DOHH2 (cell line): ENCODE data around the gene TAF4B.
"Not testable (repeated sequence)": the region's sequence is repeated elsewhere in the genome, so short reads cannot be mapped to it uniquely, and the experiment has no call there.

Experiments
- H3F3A ChIP-seq: fragments of 200-600 bp; sonication (generic), shearing (Covaris generic); 2 replicates; pipeline ENCODE4 v1.6.0; 2016; ENCODE audit warnings: antibody characterized with exemption, mild to moderate bottlenecking; ENCODE audit not compliant: control insufficient read depth, insufficient read depth
- H3K27ac ChIP-seq: fragments of 200-600 bp; sonication (generic); 2 replicates; pipeline ENCODE4 v1.5.1; 2014; ENCODE audit warnings: low read depth, mild to moderate bottlenecking, low read length, moderate library complexity
- H3K27me3 ChIP-seq: fragments of 200-600 bp; sonication (generic); 2 replicates; pipeline ENCODE4 v1.6.1; 2014; ENCODE audit warnings: mild to moderate bottlenecking, low read length, mixed read lengths; ENCODE audit not compliant: control insufficient read depth
- H3K36me3 ChIP-seq: fragments of 200-600 bp; sonication (generic); 2 replicates; pipeline ENCODE4 v1.6.1; 2014; ENCODE audit warnings: mild to moderate bottlenecking, low read length, moderate library complexity, mixed read lengths; ENCODE audit not compliant: control insufficient read depth
- H3K4me1 ChIP-seq: fragments of 200-600 bp; sonication (generic); 2 replicates; pipeline ENCODE4 v1.6.1; 2014; ENCODE audit warnings: mild to moderate bottlenecking, low read length, mixed read lengths; ENCODE audit not compliant: control insufficient read depth
- H3K4me2 ChIP-seq: fragments of 200-600 bp; sonication (generic); 2 replicates; pipeline ENCODE4 v1.6.0; 2014; ENCODE audit warnings: mild to moderate bottlenecking, low read length, moderate library complexity
- H3K4me3 ChIP-seq: fragments of 200-600 bp; sonication (generic); 2 replicates; pipeline ENCODE4 v1.5.1; 2014; ENCODE audit warnings: mild to moderate bottlenecking, low read length, mixed read lengths
- H3K79me2 ChIP-seq: fragments of 200-600 bp; sonication (generic); 2 replicates; pipeline ENCODE4 v1.6.1; 2014; ENCODE audit warnings: mild to moderate bottlenecking, low read length, mixed read lengths; ENCODE audit not compliant: control insufficient read depth
- H3K9me2 ChIP-seq: fragments of 200-600 bp; sonication (generic); replicated peaks from 2 replicates; pipeline ENCODE4 v1.6.1; 2014; ENCODE audit warnings: mild to moderate bottlenecking, low read length, mixed read lengths; ENCODE audit not compliant: control insufficient read depth
- H3K9me3 ChIP-seq: fragments of 200-600 bp; sonication (generic); 2 replicates; pipeline ENCODE4 v1.6.1; 2014; ENCODE audit warnings: antibody characterized with exemption, low read length, mixed read lengths; ENCODE audit not compliant: control insufficient read depth, insufficient read depth
- H4K20me1 ChIP-seq: fragments of 200-600 bp; sonication (generic); 2 replicates; pipeline ENCODE4 v1.6.0; 2014; ENCODE audit warnings: low read depth, mild to moderate bottlenecking, antibody characterized with exemption, low read length, moderate library complexity; ENCODE audit not compliant: control insufficient read depth, insufficient read depth
- EZH2phosphoT487 ChIP-seq: fragments of 200-600 bp; sonication (generic); IDR thresholded peaks from 2 replicates; pipeline ENCODE4 v1.6.1; 2017; ENCODE audit warnings: borderline replicate concordance, mild to moderate bottlenecking, antibody characterized with exemption, low read length, moderate library complexity, mixed read lengths
- TF ChIP-seq, protein P1 (sequence below): fragments of 200-600 bp; sonication (generic); IDR thresholded peaks from one replicate; pipeline ENCODE4 v1.5.1; 2014; ENCODE audit warnings: antibody characterized with exemption, mild to moderate bottlenecking, low read depth, low read length; ENCODE audit not compliant: poor library complexity, severe bottlenecking

TAF4B gene

DNA sequence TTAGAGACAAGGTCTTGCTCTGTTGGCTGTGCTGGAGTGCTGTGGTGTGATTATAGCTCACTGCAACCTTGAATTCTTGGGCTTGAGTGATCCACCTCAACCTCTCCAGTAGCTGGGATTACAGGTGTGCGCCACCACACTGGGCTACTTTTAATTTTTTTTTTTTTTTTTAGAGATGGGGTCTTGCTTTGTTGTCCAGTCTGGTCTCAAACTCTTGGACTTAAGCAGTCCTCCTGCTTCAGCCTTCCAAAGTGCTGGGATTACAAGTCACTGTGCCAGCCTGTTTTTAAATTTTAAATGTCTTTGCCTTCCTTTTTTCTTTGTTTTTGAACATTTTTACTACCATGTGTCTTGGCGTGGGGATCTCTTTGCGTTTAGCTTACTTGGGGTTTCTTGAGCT lies 32.5 kb downstream of the TAF4B start:
- no peaks in the 10 kb centered on the region for H3K9me3 ChIP-seq
- no peak overlapping the region for H3K27ac ChIP-seq
- H3K79me2 ChIP-seq: peaks cover 82% of the 10 kb centered on the region
- peaks cover 23% of the 10 kb centered on the region for H3K4me1 ChIP-seq
- no peak overlapping the region for H3K4me3 ChIP-seq
- H3K4me2 ChIP-seq: no peak overlapping the region
- H3K36me3 ChIP-seq: no peaks in the 10 kb centered on the region
- no peaks in the 10 kb centered on the region for H3K27me3 ChIP-seq
- no peaks in the 10 kb centered on the region for H3F3A ChIP-seq
- TF ChIP-seq EZH2phosphoT487: no peak
- TF ChIP-seq, protein P1, sequence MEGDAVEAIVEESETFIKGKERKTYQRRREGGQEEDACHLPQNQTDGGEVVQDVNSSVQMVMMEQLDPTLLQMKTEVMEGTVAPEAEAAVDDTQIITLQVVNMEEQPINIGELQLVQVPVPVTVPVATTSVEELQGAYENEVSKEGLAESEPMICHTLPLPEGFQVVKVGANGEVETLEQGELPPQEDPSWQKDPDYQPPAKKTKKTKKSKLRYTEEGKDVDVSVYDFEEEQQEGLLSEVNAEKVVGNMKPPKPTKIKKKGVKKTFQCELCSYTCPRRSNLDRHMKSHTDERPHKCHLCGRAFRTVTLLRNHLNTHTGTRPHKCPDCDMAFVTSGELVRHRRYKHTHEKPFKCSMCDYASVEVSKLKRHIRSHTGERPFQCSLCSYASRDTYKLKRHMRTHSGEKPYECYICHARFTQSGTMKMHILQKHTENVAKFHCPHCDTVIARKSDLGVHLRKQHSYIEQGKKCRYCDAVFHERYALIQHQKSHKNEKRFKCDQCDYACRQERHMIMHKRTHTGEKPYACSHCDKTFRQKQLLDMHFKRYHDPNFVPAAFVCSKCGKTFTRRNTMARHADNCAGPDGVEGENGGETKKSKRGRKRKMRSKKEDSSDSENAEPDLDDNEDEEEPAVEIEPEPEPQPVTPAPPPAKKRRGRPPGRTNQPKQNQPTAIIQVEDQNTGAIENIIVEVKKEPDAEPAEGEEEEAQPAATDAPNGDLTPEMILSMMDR: no peak
- no peaks in the 10 kb centered on the region for H3K9me2 ChIP-seq
- 0 out of 2 replicates have a peak, but pooled peaks cover 3% of the 10 kb centered on the region for H4K20me1 ChIP-seq

DNA sequence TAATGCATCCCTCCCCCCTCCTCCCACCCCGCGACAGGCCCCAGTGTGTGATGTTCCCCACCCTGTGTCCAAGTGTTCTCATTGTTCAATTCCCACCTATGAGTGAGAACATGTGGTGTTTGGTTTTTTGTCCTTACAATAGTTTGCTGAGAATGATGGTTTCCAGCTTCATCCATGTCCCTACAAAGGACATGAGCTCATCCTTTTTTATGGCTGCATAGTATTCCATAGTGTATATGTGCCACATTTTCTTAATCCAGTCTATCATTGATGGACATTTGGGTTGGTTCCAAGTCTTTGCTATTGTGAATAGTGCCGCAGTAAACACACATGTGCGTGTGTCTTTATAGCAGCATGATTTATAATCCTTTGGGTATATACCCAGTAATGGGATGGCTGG lies 33.2 kb downstream of the TAF4B start:
- not testable (repeated sequence) for H3F3A ChIP-seq, H3K27me3 ChIP-seq, H4K20me1 ChIP-seq, H3K36me3 ChIP-seq, H3K9me2 ChIP-seq, H3K4me2 ChIP-seq, H3K9me3 ChIP-seq, H3K4me3 ChIP-seq, H3K27ac ChIP-seq
- peaks cover 17% of the 10 kb centered on the region for H3K4me1 ChIP-seq
- peaks cover 83% of the 10 kb centered on the region for H3K79me2 ChIP-seq

DNA sequence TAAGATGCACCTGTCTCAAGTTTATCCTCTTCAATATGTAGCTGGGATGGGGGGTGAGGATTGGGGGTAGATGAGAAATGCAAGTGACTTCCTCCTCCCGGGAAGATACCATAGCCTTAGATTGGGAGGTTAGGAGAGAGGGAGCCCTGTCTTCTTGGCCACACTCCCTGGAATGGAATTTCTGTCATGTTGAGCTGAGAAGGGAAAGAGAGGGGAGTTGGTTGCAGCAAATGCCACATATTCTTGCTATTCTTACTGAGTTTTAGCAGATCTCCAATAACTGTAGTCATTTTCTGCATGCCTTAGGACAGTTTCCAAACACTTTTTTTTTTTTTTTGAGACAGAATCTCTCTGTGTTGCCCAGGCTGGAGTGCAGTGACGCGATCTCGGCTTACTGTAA lies 35.9 kb downstream of the TAF4B start:
- Histone ChIP-seq H3K27ac (no peak overlapping the region), H3F3A (no peaks in the 10 kb centered on the region), H3K4me1 (no peaks in the 10 kb centered on the region), H3K9me2 (no peaks in the 10 kb centered on the region), H3K27me3 (no peaks in the 10 kb centered on the region), H3K36me3 (peaks cover 7% of the 10 kb centered on the region), H3K4me2 (no peak overlapping the region), H3K79me2 (peaks cover 71% of the 10 kb centered on the region), H4K20me1 (0 out of 2 replicates have a peak, but pooled peaks cover 3% of the 10 kb centered on the region), H3K9me3 (no peaks in the 10 kb centered on the region), H3K4me3 (no peak overlapping the region)
- no peak for TF ChIP-seq EZH2phosphoT487
- TF ChIP-seq, protein P1: no peak

GRCh38 chr18:26267357-26267930 lies 41.2 kb downstream of the TAF4B start:
- H4K20me1 ChIP-seq: no peaks in the 10 kb centered on the region
- no peaks in the 10 kb centered on the region for H3K9me3 ChIP-seq
- no peak for TF ChIP-seq EZH2phosphoT487
- TF ChIP-seq, protein P1: no peak
- H3K4me1 ChIP-seq: no peaks in the 10 kb centered on the region
- H3K27ac ChIP-seq: no peak overlapping the region
- no peaks in the 10 kb centered on the region for H3K27me3 ChIP-seq
- no peak overlapping the region for H3K4me3 ChIP-seq
- no peak overlapping the region for H3K4me2 ChIP-seq
- H3K9me2 ChIP-seq: no peaks in the 10 kb centered on the region
- H3K79me2 ChIP-seq: peaks cover 31% of the 10 kb centered on the region
- peaks cover 41% of the 10 kb centered on the region for H3K36me3 ChIP-seq
- H3F3A ChIP-seq: no peaks in the 10 kb centered on the region
